Activated CD8-positive, alpha-beta memory T cell treated with anti-CD3 and anti-CD28 coated beads, Interleukin-2, amount 10 ng/mL, durations not matched to agents 7 days and 5 days (primary cell): ENCODE data around the gene CIRBP. TPM values are rescaled to one million over a fixed set of nuclear protein-coding genes. Genes with fewer than 3 reads are reported as not detected.
"Not testable (repeated sequence)": the region's sequence is repeated elsewhere in the genome, so short reads cannot be mapped to it uniquely, and the experiment has no call there.

Source experiments
- ATAC-seq: fragments of 150-1000 bp; cut with Tn5 transposase; one replicate; pipeline ENCODE4 v1.10.0; 2021; ENCODE audit warnings: moderate library complexity
- CTCF ChIA-PET: fragments of 350-600 bp; sonication (Branson Sonifier 250); formaldehyde crosslinking; loops from one replicate; lab custom pipeline; 2021; ENCODE audit warnings: antibody characterized with exemption; lab: Charles Lee
- DNase-seq: peaks from one replicate; pipeline ENCODE4 v3.0.0-alpha.2; 2020
- H3K27ac Mint-ChIP-seq: one replicate; pipeline ENCODE4 v1.8.0; 2021; ENCODE audit warnings: mild to moderate bottlenecking, mixed read lengths
- H3K27me3 Mint-ChIP-seq: one replicate; pipeline ENCODE4 v1.8.0; 2021; ENCODE audit warnings: mixed read lengths
- H3K36me3 Mint-ChIP-seq: one replicate; pipeline ENCODE4 v1.8.0; 2021; ENCODE audit warnings: mild to moderate bottlenecking, mixed read lengths
- H3K4me1 Mint-ChIP-seq: one replicate; pipeline ENCODE4 v1.8.0; 2021; ENCODE audit warnings: mixed read lengths
- H3K4me3 Mint-ChIP-seq: one replicate; pipeline ENCODE4 v1.8.0; 2021; ENCODE audit warnings: mild to moderate bottlenecking, moderate library complexity, mixed read lengths
- H3K9me3 Mint-ChIP-seq: one replicate; pipeline ENCODE4 v1.8.0; 2022; ENCODE audit warnings: low read depth, mixed read lengths
- total RNA-seq, 2 experiments: library from RNA; stranded (reverse); gene quantifications; one replicate each; pipeline ENCODE4 v1.2.3, GENCODE V29; 2021

Gene CIRBP
- total RNA-seq, 2 experiments from 2014 or later, result 189 to 210 TPM

- DNase-seq, result no peak
- no peaks in the 10 kb centered on the region for H3K9me3 Mint-ChIP-seq
- H3K36me3 Mint-ChIP-seq, result no peaks in the 10 kb centered on the region
- no peak overlapping the region for H3K4me3 Mint-ChIP-seq
- no peaks in the 10 kb centered on the region for H3K4me1 Mint-ChIP-seq
- ATAC-seq, result no peak
- no peak overlapping the region for H3K27ac Mint-ChIP-seq
- CTCF ChIA-PET, result no interaction called here
- peaks cover 7% of the 10 kb centered on the region for H3K27me3 Mint-ChIP-seq
These were observed 27.6 kb downstream of the CIRBP start for GRCh38 chr19:1296575-1297271.

- Mint-ChIP-seq H3K4me3 (no peak overlapping the region), H3K4me1 (no peaks in the 10 kb centered on the region)
These were observed 29.1 kb downstream of the CIRBP start for GRCh38 chr19:1298235-1298634.

GRCh38 chr19:1299801-1300200, 30.7 kb downstream of the CIRBP start:
- Mint-ChIP-seq H3K27ac (no peak overlapping the region), H3K36me3 (no peaks in the 10 kb centered on the region), H3K27me3 (peaks cover under 1% of the 10 kb centered on the region), H3K4me1 (no peaks in the 10 kb centered on the region), H3K9me3 (no peaks in the 10 kb centered on the region), H3K4me3 (no peak overlapping the region)
- ATAC-seq (no peak), DNase-seq (no peak)
- CTCF ChIA-PET, result no interaction called here

More at GRCh38 chr19:1298235-1298634, 29.1 kb downstream of the CIRBP start:
- Mint-ChIP-seq H3K9me3 (no peaks in the 10 kb centered on the region), H3K27ac (no peak overlapping the region), H3K27me3 (peaks cover 4% of the 10 kb centered on the region), H3K36me3 (no peaks in the 10 kb centered on the region)
- CTCF ChIA-PET, result no interaction called here
- DNase-seq, result no peak
- no peak for ATAC-seq

GRCh38 chr19:1300744-1301490, 31.8 kb downstream of the CIRBP start:
- CTCF ChIA-PET, result no interaction called here
- no peak for DNase-seq
- Mint-ChIP-seq H3K27ac (no peak overlapping the region), H3K4me1 (no peaks in the 10 kb centered on the region), H3K27me3 (no peaks in the 10 kb centered on the region), H3K4me3 (no peak overlapping the region), H3K9me3 (no peaks in the 10 kb centered on the region), H3K36me3 (no peaks in the 10 kb centered on the region)
- no peak for ATAC-seq

- no peak overlapping the region for H3K4me3 Mint-ChIP-seq
- no peak overlapping the region for H3K27ac Mint-ChIP-seq
- no peak for ATAC-seq
- H3K27me3 Mint-ChIP-seq, result no peaks in the 10 kb centered on the region
- CTCF ChIA-PET, result interaction anchor here (1.1 kb wide), 1 partner anchor 152 kb away, joined by 5 read pairs; no protein-coding TSS in a partner anchor
- H3K36me3 Mint-ChIP-seq, result no peaks in the 10 kb centered on the region
- no peak for DNase-seq
- no peaks in the 10 kb centered on the region for H3K9me3 Mint-ChIP-seq
- no peaks in the 10 kb centered on the region for H3K4me1 Mint-ChIP-seq
These were observed 33.6 kb downstream of the CIRBP start for GRCh38 chr19:1302533-1303239.

- Mint-ChIP-seq H3K4me1 (no peaks in the 10 kb centered on the region), H3K27ac (no peak overlapping the region), H3K36me3 (no peaks in the 10 kb centered on the region), H3K4me3 (no peak overlapping the region), H3K27me3 (no peaks in the 10 kb centered on the region), H3K9me3 (no peaks in the 10 kb centered on the region)
- ATAC-seq (peak; percentile 9), DNase-seq (no peak)
- CTCF ChIA-PET, result no interaction called here
These were observed 35.2 kb downstream of the CIRBP start for GRCh38 chr19:1304197-1304924.

GRCh38 chr19:1305354-1305753, 36.2 kb downstream of the CIRBP start:
- H3K4me3 Mint-ChIP-seq, H3K27me3 Mint-ChIP-seq, CTCF ChIA-PET, H3K9me3 Mint-ChIP-seq, H3K27ac Mint-ChIP-seq, H3K36me3 Mint-ChIP-seq, DNase-seq, H3K4me1 Mint-ChIP-seq, ATAC-seq: not testable (repeated sequence)

GRCh38 chr19:1307320-1307719, 38.2 kb downstream of the CIRBP start:
- H3K4me3 Mint-ChIP-seq, result no peak overlapping the region
- no peaks in the 10 kb centered on the region for H3K9me3 Mint-ChIP-seq
- ATAC-seq (no peak), DNase-seq (no peak)
- CTCF ChIA-PET, result interaction anchor here (2.1 kb wide), 1 partner anchor 9 kb away, joined by 6 read pairs; no protein-coding TSS in a partner anchor
- H3K27ac Mint-ChIP-seq, result no peak overlapping the region
- no peaks in the 10 kb centered on the region for H3K36me3 Mint-ChIP-seq
- no peaks in the 10 kb centered on the region for H3K27me3 Mint-ChIP-seq
- no peaks in the 10 kb centered on the region for H3K4me1 Mint-ChIP-seq

GRCh38 chr19:1307755-1308303, 38.7 kb downstream of the CIRBP start:
- no peak for ATAC-seq
- H3K4me1 Mint-ChIP-seq, result no peaks in the 10 kb centered on the region
- CTCF ChIA-PET, result interaction anchor here (2.1 kb wide), 1 partner anchor 9 kb away, joined by 6 read pairs; no protein-coding TSS in a partner anchor

GRCh38 chr19:1308718-1309117, 39.6 kb downstream of the CIRBP start:
- no peaks in the 10 kb centered on the region for H3K4me1 Mint-ChIP-seq
- no peaks in the 10 kb centered on the region for H3K27me3 Mint-ChIP-seq
- H3K9me3 Mint-ChIP-seq, result no peaks in the 10 kb centered on the region
- ATAC-seq (no peak), DNase-seq (no peak)
- H3K27ac Mint-ChIP-seq, result no peak overlapping the region
- CTCF ChIA-PET, result interaction anchor here (2.1 kb wide), 1 partner anchor 8 kb away, joined by 6 read pairs; no protein-coding TSS in a partner anchor
- H3K36me3 Mint-ChIP-seq, result no peaks in the 10 kb centered on the region
- H3K4me3 Mint-ChIP-seq, result no peak overlapping the region

More at GRCh38 chr19:1307755-1308303, 38.7 kb downstream of the CIRBP start:
- H3K27ac Mint-ChIP-seq, result no peak overlapping the region
- no peaks in the 10 kb centered on the region for H3K27me3 Mint-ChIP-seq
- no peak overlapping the region for H3K4me3 Mint-ChIP-seq
- H3K36me3 Mint-ChIP-seq, result no peaks in the 10 kb centered on the region
- DNase-seq, result no peak
- H3K9me3 Mint-ChIP-seq, result no peaks in the 10 kb centered on the region

GRCh38 chr19:1309977-1310852, 41.1 kb downstream of the CIRBP start:
- DNase-seq, result no peak
- peaks cover 5% of the 10 kb centered on the region for H3K27me3 Mint-ChIP-seq
- H3K27ac Mint-ChIP-seq, result no peak overlapping the region
- CTCF ChIA-PET, result no interaction called here
- no peaks in the 10 kb centered on the region for H3K4me1 Mint-ChIP-seq
- no peak for ATAC-seq
- H3K9me3 Mint-ChIP-seq, result no peaks in the 10 kb centered on the region
- H3K36me3 Mint-ChIP-seq, result no peaks in the 10 kb centered on the region
- H3K4me3 Mint-ChIP-seq, result no peak overlapping the region

- Mint-ChIP-seq H3K27ac (no peak overlapping the region), H3K4me1 (no peaks in the 10 kb centered on the region), H3K36me3 (no peaks in the 10 kb centered on the region), H3K27me3 (peaks cover 5% of the 10 kb centered on the region), H3K4me3 (no peak overlapping the region), H3K9me3 (no peaks in the 10 kb centered on the region)
- no peak for DNase-seq
- ATAC-seq, result no peak
- CTCF ChIA-PET, result interaction anchor here (1.5 kb wide), 1 partner anchor 27 kb away, joined by 3 read pairs; no protein-coding TSS in a partner anchor
These were observed 41.7 kb downstream of the CIRBP start for GRCh38 chr19:1310853-1311180.
